Heart right ventricle (tissue), 16 donors: ENCODE results near the gene ITGA8. TPM values are rescaled to one million over a fixed set of nuclear protein-coding genes. Genes with fewer than 3 reads are reported as not detected.
"Not testable (repeated sequence)": the region's sequence is repeated elsewhere in the genome, so short reads cannot be mapped to it uniquely, and the experiment has no call there.

Experiments used
- ATAC-seq, 8 donors: fragments of 200-7000 bp; cut with Tn5 transposase; one replicate each; pipeline ENCODE4 v1.9.1; 2020; ENCODE audit warnings: mild to moderate bottlenecking in 8 of 8, moderate library complexity in 8 of 8, moderate number of reproducible peaks in 1 of 8
- DNase-seq, 2 donors: peaks; one replicate each; pipeline ENCODE4 v3.0.0-alpha.2; 2020
- H3K27ac ChIP-seq, 10 donors: fragments of 200-600 bp; sonication (generic) in 2 of 10; one replicate each; pipeline versions ENCODE4 v1.5.0 to v1.8.0; 2020 to 2022; ENCODE audit warnings: mild to moderate bottlenecking in 3 of 10
- H3K27me3 ChIP-seq, 7 donors: fragments of 200-600 bp; one replicate each; pipeline ENCODE4 v1.8.0; 2021 to 2022; ENCODE audit warnings: mild to moderate bottlenecking in 2 of 7
- H3K36me3 ChIP-seq, 9 donors: fragments of 200-600 bp; sonication (generic) in 1 of 9; one replicate each; pipeline versions ENCODE4 v1.5.0 to v1.8.0; 2020 to 2022; ENCODE audit warnings: mild to moderate bottlenecking in 2 of 9
- H3K4me1 ChIP-seq, 9 donors: fragments of 200-600 bp; sonication (generic) in 1 of 9; one replicate each; pipeline versions ENCODE4 v1.5.0 to v1.8.0; 2020 to 2022; ENCODE audit warnings: mild to moderate bottlenecking in 4 of 9
- H3K4me3 ChIP-seq, 10 donors: fragments of 200-600 bp; sonication (generic) in 2 of 10; one replicate each; pipeline versions ENCODE4 v1.5.0 to v1.8.0; 2020 to 2022; ENCODE audit warnings: mild to moderate bottlenecking in 7 of 10, moderate library complexity in 2 of 10
- H3K9me3 ChIP-seq, 11 donors: fragments of 200-600 bp in 10 of 11; sonication (generic) in 2 of 11; one replicate each; pipeline versions ENCODE4 v1.5.0 to v1.8.0; 2013 to 2022; ENCODE audit warnings: mild to moderate bottlenecking in 2 of 11, control low read depth in 1 of 11, moderate library complexity in 1 of 11
- WGBS, 2 donors: extraction: QIAGEN DNeasy Blood & Tissue Kit; methylation state at CpG; one replicate each; pipeline ENCODE4 v1.1.7; 2013; ENCODE audit warnings: inconsistent platforms in 1 of 2; 5-methylcytosine and 5-hydroxymethylcytosine counted together
- intact Hi-C, 10 donors: fragments of 100-400 bp; cut with DNase I; formaldehyde crosslinking; loops; one replicate each; pipeline versions ENCODE4 v1.11.1 to v1.14.2; 2022
- polyA plus RNA-seq, 2 donors: library from polyadenylated mRNA; stranded (reverse); fragments of 200-250 nt; gene quantifications; one replicate each; pipeline ENCODE4 v1.2.3, GENCODE V29; 2013
- total RNA-seq, 10 donors: library from RNA; stranded (reverse); fragmentation: NEBNext Ultra II Directional in 3 of 10; extraction: Animal tissue kit (Norgen Biotek cat#: 25700) in 3 of 10; gene quantifications; one replicate each; pipeline versions ENCODE4 v1.2.1 to v1.2.4, GENCODE V29; 2021 to 2023
- TF ChIP-seq, protein P1 (sequence below), 9 donors: fragments of 200-600 bp; sonication (generic) in 2 of 9; IDR thresholded peaks; one replicate each; pipeline versions ENCODE4 v1.5.0 to v1.8.0; 2021 to 2022; ENCODE audit warnings: antibody characterized with exemption in 9 of 9, mild to moderate bottlenecking in 5 of 9, moderate library complexity in 1 of 9
- donor health status: Arrhythmogenic right ventricular cardiomyopathy.
- donor health status: ischemic (EF 13 %, LVEDD 7.1; RV severe dilation, severe dysfunction).
- donor health status: healthy with polysubstance abuse.
- donor health status: DM: no; HTN: yes; CAD: no.
- donor health status: DM: no; HTN: no; CAD: no.
- donor health status: ischemic (EF 25% LVEDD 6.9; RV normal size, moderate dysfunction).
- donor health status: ischemic (EF 25% LVEDD 5.7; RV mildly dilated, moderate dysfunction).
- donor health status: healthy.
- donor health status: DM: yes; HTN: yes; CAD: no.
- donor health status: Ischemic cardiomyopathy.
- donor health status: ischemic (EF 35%, LVEDD 5.7; RV mildly dilated, moderate dysfunction).
- donor health status: nonischemic (EF 11% LVEDD 7.7; RV severe dilation, severe dysfunction).
- donor health status: DM: yes; HTN: yes; CAD: no.
- donor health status: PGD.
- donor health status: ischemic (EF 29% LVEDD 5.4; RV normal size, mild dysfunction).
- donor health status: nonischemic (EF 23%, LVEDD 6.1; RV moderate dilation, normal function).

Gene ITGA8
- total and polyA plus RNA-seq, 12 donors: 0.62 to 4.2 (median 2.1) TPM

DNA sequence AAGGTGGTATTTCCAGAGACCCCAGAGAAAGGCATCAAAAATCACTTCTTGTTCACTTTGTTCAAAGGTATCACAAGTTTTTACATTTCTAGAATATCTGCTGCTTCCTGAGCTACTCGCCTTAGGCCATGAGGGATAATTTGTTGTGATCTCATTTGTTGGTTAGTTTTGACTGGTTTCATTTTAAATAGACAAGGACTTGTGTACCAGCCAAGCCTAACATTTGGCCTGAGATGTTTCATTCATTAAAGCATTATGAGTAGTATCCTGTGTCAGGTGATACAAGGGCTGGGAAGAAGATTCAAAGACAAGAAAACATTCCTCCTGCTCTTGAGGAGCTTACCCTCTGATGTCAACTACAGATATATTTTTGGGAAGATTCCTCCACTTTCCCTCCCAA lies 178.3 kb downstream of the ITGA8 start:
- Histone ChIP-seq H3K27me3 (no peaks in the 10 kb centered on the region), H3K4me3 (no peak overlapping the region), H3K4me1 (no peaks in the 10 kb centered on the region), H3K36me3 (no peaks in the 10 kb centered on the region), H3K27ac (no peak overlapping the region), H3K9me3 (peaks cover 0 to 13% (median 4%) of the 10 kb centered on the region in 11 donors)
- TF ChIP-seq, protein P1, sequence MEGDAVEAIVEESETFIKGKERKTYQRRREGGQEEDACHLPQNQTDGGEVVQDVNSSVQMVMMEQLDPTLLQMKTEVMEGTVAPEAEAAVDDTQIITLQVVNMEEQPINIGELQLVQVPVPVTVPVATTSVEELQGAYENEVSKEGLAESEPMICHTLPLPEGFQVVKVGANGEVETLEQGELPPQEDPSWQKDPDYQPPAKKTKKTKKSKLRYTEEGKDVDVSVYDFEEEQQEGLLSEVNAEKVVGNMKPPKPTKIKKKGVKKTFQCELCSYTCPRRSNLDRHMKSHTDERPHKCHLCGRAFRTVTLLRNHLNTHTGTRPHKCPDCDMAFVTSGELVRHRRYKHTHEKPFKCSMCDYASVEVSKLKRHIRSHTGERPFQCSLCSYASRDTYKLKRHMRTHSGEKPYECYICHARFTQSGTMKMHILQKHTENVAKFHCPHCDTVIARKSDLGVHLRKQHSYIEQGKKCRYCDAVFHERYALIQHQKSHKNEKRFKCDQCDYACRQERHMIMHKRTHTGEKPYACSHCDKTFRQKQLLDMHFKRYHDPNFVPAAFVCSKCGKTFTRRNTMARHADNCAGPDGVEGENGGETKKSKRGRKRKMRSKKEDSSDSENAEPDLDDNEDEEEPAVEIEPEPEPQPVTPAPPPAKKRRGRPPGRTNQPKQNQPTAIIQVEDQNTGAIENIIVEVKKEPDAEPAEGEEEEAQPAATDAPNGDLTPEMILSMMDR (IDR thresholded peaks at IDR 0.05): no peak
- no peak for ATAC-seq
- intact Hi-C loops: no loop called here
- WGBS, 2 donors: 78 to 92% methylated on average over 1 of the region's 1 CpG
- no peak for DNase-seq

GRCh38 chr10:15540727-15541126 lies 179.0 kb downstream of the ITGA8 start:
- DNase-seq: no peak
- intact Hi-C loops: no loop called here

GRCh38 chr10:15539262-15539661 lies 180.5 kb downstream of the ITGA8 start:
- DNase-seq (no peak), ATAC-seq (peak in 1 of 8 donors; percentile 15)
- H3K27ac ChIP-seq: no peak overlapping the region
- H3K9me3 ChIP-seq: peaks cover 0 to 8% (median 0%) of the 10 kb centered on the region in 11 donors
- no peaks in the 10 kb centered on the region for H3K27me3 ChIP-seq
- 57 to 64% methylated on average over 1 of the region's 1 CpG for WGBS, 2 donors
- no peaks in the 10 kb centered on the region for H3K4me1 ChIP-seq
- intact Hi-C loops: no loop called here
- no peak overlapping the region for H3K4me3 ChIP-seq
- TF ChIP-seq, protein P1 (IDR thresholded peaks at IDR 0.05): no peak
- no peaks in the 10 kb centered on the region for H3K36me3 ChIP-seq

More at GRCh38 chr10:15540727-15541126, 179.0 kb downstream of the ITGA8 start:
- H3K4me1 ChIP-seq: no peaks in the 10 kb centered on the region
- peaks cover 0 to 13% (median 4%) of the 10 kb centered on the region in 11 donors for H3K9me3 ChIP-seq
- no peak for ATAC-seq
- no peaks in the 10 kb centered on the region for H3K36me3 ChIP-seq
- H3K4me3 ChIP-seq: no peak overlapping the region
- TF ChIP-seq, protein P1 (IDR thresholded peaks at IDR 0.05): no peak
- H3K27ac ChIP-seq: no peak overlapping the region
- no peaks in the 10 kb centered on the region for H3K27me3 ChIP-seq
- 80 to 85% methylated on average over 2 of the region's 2 CpGs for WGBS, 2 donors

DNA sequence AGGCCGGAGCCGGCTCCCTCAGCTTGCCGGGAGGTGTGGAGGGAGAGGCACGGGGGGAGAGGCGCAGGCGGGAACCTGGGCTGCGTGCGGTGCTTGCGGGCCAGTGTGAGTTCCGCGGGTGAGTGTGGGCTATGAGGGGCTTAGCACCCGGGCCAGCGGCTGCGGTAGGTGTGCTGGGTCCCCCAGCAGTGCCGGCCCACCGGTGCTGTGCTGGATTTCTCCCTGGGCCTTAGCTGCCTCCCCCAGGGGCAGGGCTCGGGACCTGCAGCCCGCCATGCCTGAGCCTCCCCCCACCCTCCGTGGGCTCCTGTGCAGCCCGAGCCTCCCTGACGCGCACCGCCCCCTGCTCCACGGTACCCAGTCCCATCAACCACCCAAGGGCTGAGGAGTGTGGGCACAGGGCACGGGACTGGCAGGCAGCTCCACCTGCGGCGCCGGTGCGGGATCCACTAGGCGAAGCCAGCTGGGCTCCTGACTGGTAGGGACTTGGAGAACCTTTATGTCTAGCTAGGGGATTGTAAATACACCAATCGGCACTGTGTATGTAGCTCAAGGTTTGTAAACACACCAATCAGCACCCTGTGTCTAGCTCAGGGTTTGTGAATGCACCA lies 184.7 kb downstream of the ITGA8 start:
- H3K27me3 ChIP-seq, H3K27ac ChIP-seq: not testable (repeated sequence)

DNA sequence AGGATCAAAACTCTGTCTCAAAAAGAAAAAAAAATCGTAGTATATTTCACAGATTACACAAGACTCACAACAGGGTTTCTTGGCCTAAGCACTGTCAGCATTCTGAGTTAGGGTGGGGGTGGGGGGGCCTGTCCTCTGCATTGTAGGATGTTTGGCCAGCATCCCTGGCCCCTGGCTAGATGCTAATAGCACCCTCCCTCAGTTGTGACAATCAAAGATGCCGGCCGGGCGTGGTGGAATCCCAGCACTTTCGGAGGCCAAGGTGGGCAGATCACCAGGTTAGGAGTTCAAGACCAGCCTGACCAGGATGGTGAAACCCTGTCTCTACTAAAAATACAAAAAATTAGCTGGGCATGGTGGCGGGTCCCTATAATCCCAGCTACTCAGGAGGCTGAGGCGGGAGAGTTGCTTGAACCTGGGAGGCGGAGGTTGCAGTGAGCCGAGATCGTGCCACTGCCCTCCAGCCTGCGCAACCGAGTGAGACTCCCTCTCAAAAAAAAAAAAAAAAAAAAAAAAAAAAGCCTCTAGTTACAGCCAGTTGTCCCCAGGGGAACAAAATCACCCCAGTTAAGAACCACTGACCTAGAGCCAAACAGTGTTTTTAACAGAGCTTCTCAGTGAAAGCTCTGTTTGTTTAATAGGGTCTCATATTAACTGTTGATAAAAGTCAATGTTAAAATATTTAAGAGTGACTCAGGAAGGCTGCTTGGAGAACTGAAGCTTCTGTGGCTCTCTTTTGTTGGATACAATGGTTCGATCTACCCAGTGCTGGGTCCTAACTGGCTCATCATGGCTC lies 187.6 kb downstream of the ITGA8 start:
- DNase-seq: no peak
- Histone ChIP-seq H3K27ac (no peak overlapping the region), H3K4me1 (no peaks in the 10 kb centered on the region), H3K27me3 (no peaks in the 10 kb centered on the region), H3K9me3 (no peaks in the 10 kb centered on the region), H3K36me3 (no peaks in the 10 kb centered on the region), H3K4me3 (no peak overlapping the region)
- TF ChIP-seq, protein P1 (IDR thresholded peaks at IDR 0.05): no peak
- intact Hi-C loops: no loop called here
- 80 to 88% methylated on average over 13 of the region's 13 CpGs for WGBS, 2 donors
- ATAC-seq: no peak

More for the DNA sequence above, 184.7 kb downstream of the ITGA8 start:
- intact Hi-C loops, H3K36me3 ChIP-seq, DNase-seq, ATAC-seq, H3K9me3 ChIP-seq, H3K4me1 ChIP-seq, H3K4me3 ChIP-seq: not testable (repeated sequence)
- 94 to 96% methylated on average over 30 of the region's 31 CpGs for WGBS, 2 donors
